ENCODE measurements around the gene DNAJC11. TPM values are rescaled to one million over a fixed set of nuclear protein-coding genes. Genes with fewer than 3 reads are reported as not detected.

The DNAJC11 gene
- total RNA-seq, 4 donors from 2014 or later: 62.9 to 119 (median 63.4) TPM

DNA sequence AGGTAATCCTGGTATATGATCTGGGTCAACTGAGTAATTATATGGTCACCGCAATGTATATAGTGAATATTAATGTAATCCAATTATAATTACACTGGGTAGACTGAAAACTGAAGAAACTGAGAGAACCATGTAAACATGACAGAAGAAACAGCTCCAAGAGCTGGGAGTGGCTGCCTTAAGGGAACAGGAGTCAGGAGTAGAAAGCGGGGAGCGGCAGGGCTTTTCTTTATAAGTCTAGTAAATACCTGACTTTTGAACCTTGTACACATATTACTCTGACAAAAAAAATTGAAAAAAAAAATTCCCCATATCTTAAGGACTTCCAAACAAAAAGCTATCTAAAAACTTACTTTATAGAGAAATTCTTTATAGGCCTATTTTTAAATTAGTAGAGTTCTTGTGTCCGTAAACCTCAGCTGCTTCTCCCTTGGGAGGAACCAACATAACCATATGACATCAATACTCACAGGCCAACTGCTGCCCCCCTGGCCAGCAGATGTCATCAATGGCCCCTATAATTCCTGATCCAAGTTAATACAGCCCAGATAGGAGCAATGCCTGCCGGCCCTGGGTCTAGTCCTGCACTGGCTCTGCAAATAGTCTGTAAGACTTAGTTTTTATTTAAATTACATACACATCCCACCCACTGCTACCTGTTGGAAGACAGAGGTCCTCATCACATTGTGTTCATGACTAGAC, 43.1 kb downstream of the DNAJC11 start:
- Histone ChIP-seq H3K27me3 (no peaks in the 10 kb centered on the region), H3K4me3 (no peak overlapping the region), H3K4me1 (peaks cover 0 to 6% (median 0%) of the 10 kb centered on the region in 4 donors), H3K27ac (no peak overlapping the region), H3K36me3 (peaks cover 0 to 14% (median 0%) of the 10 kb centered on the region in 3 donors), H3K9me3 (no peaks in the 10 kb centered on the region)
- no peak for TF ChIP-seq CTCF (IDR thresholded peaks at IDR 0.05)
- no peak for TF ChIP-seq POLR2A (IDR thresholded peaks at IDR 0.05)
- no peak for DNase-seq

- peaks cover 0 to 27% (median 0%) of the 10 kb centered on the region in 3 donors for H3K36me3 ChIP-seq
- no peak for DNase-seq
- H3K27me3 ChIP-seq: no peaks in the 10 kb centered on the region
- H3K9me3 ChIP-seq: no peaks in the 10 kb centered on the region
- no peak overlapping the region for H3K27ac ChIP-seq
- H3K4me3 ChIP-seq: no peak overlapping the region
- TF ChIP-seq POLR2A (IDR thresholded peaks at IDR 0.05) (no peak), CTCF (IDR thresholded peaks at IDR 0.05) (no peak)
- H3K4me1 ChIP-seq: peaks cover 0 to 6% (median 0%) of the 10 kb centered on the region in 4 donors
Measured at GRCh38 chr1:6657138-6657537, 44.5 kb downstream of the DNAJC11 start.

DNA sequence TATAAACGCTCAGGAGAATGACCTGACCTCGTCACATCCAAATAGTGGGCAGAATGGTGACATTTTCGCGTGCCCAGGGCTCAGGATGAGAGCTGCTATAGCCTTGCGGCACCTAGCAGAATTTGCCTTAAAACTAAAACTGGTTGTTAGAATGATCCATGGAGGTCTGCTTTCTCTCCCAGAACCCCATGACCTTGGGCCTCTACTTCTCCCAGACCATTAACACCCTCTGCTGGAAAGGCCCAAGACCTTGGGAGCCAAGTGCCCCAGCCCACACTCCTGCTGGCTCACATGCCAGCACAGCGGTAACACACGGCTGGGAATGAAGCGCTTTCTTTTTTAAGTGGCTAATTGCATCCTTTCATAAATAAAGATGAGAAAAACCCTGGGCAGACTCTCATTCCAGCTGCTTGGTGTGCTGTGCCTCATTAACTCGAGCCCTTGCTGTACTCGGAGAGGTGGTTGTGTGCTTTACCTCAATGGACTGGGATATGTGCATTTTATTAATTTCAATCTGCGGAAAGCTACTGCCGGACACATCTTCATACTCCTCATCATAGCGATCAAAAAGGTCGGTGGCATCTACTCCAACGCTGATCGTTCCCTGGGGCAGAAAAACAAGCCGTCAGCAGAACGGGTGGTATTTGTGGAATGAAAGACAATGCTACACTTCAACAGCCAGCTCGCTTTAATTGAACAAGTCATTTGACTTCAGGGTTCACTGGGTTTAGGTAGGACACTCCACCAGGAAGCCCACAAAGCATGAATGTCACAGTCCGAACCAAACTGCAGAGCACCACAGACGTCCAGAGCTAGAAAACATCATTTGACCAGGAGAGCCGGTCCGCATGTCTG, 48.0 kb downstream of the DNAJC11 start:
- Histone ChIP-seq H3K27ac (no peak overlapping the region), H3K4me3 (no peak overlapping the region), H3K27me3 (no peaks in the 10 kb centered on the region), H3K36me3 (peaks cover 0 to 43% (median 0%) of the 10 kb centered on the region in 3 donors), H3K4me1 (peaks cover 0 to 5% (median 0%) of the 10 kb centered on the region in 4 donors), H3K9me3 (no peaks in the 10 kb centered on the region)
- TF ChIP-seq CTCF (IDR thresholded peaks at IDR 0.05) (no peak), POLR2A (IDR thresholded peaks at IDR 0.05) (no peak)
- DNase-seq: no peak

DNA sequence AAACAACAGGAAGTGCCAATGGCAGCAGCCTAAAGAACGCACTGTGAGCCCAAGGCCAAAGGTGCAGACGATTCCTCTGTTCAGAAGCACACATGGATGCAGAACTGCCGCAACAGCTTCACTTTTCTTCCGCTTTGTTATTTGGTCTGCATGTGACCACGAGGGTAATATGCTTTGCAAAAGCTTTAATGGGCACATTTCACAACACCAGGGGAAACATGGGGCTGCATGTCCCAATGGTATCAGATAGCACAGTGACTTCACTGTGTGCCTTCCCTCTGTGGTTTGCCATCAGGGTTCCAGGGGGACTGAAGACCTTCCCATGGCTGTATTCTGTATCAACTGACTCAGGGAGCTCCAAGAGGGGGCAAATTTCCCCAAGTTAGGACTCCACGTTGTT, 48.6 kb downstream of the DNAJC11 start:
- Histone ChIP-seq H3K36me3 (peaks cover 0 to 43% (median 0%) of the 10 kb centered on the region in 3 donors), H3K27ac (no peak overlapping the region), H3K27me3 (no peaks in the 10 kb centered on the region)

GRCh38 chr1:6651909-6652308, 49.7 kb downstream of the DNAJC11 start:
- no peak overlapping the region for H3K4me3 ChIP-seq
- no peak for DNase-seq
- peaks cover 0 to 43% (median 0%) of the 10 kb centered on the region in 3 donors for H3K36me3 ChIP-seq
- H3K27me3 ChIP-seq: no peaks in the 10 kb centered on the region
- no peak overlapping the region for H3K27ac ChIP-seq
- H3K4me1 ChIP-seq: no peaks in the 10 kb centered on the region
- TF ChIP-seq CTCF (IDR thresholded peaks at IDR 0.05) (no peak), POLR2A (IDR thresholded peaks at IDR 0.05) (no peak)
- H3K9me3 ChIP-seq: no peaks in the 10 kb centered on the region

More for the DNA sequence above, 48.6 kb downstream of the DNAJC11 start:
- Histone ChIP-seq H3K9me3 (no peaks in the 10 kb centered on the region), H3K4me3 (no peak overlapping the region), H3K4me1 (no peaks in the 10 kb centered on the region)
- no peak for DNase-seq
- TF ChIP-seq CTCF (IDR thresholded peaks at IDR 0.05) (no peak), POLR2A (IDR thresholded peaks at IDR 0.05) (no peak)

Measured in Peyer's patch (tissue), 4 donors.